Prostate gland (tissue), 2 donors: ENCODE measurements around the gene ZNF628.

Source experiments
- CTCF ChIP-seq, 4 experiments: fragments of 200-600 bp in 2 of 4; fragments of 450-650 bp in 2 of 4; sonication (generic) in 2 of 4; IDR thresholded peaks; 1 replicate in 3 of 4; 2 replicates in 1 of 4; pipeline ENCODE4 v1.5.1; 2016 to 2019; ENCODE audit warnings: antibody characterized with exemption in 4 of 4, mild to moderate bottlenecking in 2 of 4, moderate library complexity in 2 of 4
- POLR2A ChIP-seq: fragments of 450-650 bp; IDR thresholded peaks from one replicate; pipeline ENCODE4 v1.6.1; 2016; ENCODE audit warnings: antibody characterized with exemption, mild to moderate bottlenecking

GRCh38 chr19:55490478-55491432 lies 14.3 kb downstream of the ZNF628 start:
- no peak for TF ChIP-seq CTCF (IDR thresholded peaks at IDR 0.05)
- TF ChIP-seq POLR2A: no peak
